GM18951 (cell line): Measurements from ENCODE around the gene SERGEF.

Experiments
- POLR2A ChIP-seq: IDR thresholded peaks from 4 replicates; pipeline ENCODE4 v1.6.1; 2011; ENCODE audit warnings: mild to moderate bottlenecking; ENCODE audit not compliant: insufficient read length, insufficient read depth; ENCODE audit errors: extremely low read depth
- in situ Hi-C: fragments of 300-500 bp; cut with MboI; formaldehyde crosslinking; loops from one replicate; pipeline ENCODE4 v1.12.0; 2022; ENCODE audit warnings: low sequenced_read_pairs, mixed read lengths, inconsistent platforms; ENCODE audit not compliant: unreplicated experiment

SERGEF gene

GRCh38 chr11:17951685-17952388, 61.0 kb downstream of the SERGEF start:
- no peak for TF ChIP-seq POLR2A
- in situ Hi-C loops, result no loop called here

- in situ Hi-C loops, result no loop called here
- no peak for TF ChIP-seq POLR2A
These were observed 62.2 kb downstream of the SERGEF start for GRCh38 chr11:17950644-17951043.

GRCh38 chr11:17948296-17948695, 64.6 kb downstream of the SERGEF start:
- TF ChIP-seq POLR2A, result no peak
- in situ Hi-C loops, result no loop called here

DNA sequence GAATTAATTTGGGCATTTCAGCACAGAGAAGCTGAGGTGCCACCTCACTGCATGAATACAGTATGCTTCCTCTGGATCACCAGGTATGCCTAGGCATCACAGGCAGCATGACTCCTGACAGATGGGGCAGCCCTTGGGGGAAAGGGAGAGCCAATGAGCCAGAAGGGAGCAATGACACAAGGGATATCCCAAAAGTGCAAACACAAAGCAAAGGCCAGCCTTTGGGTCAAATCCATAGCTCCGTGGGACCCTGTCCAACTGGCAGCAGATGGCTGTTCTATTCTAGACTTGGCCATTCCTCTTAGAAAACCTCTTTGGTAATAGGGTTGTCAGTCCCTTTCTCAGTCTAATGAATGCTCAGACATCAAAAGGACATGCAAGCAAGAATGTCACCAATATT, 73.3 kb downstream of the SERGEF start:
- in situ Hi-C loops, result no loop called here
- no peak for TF ChIP-seq POLR2A

GRCh38 chr11:17936790-17937189, 76.1 kb downstream of the SERGEF start:
- no peak for TF ChIP-seq POLR2A
- in situ Hi-C loops, result no loop called here

DNA sequence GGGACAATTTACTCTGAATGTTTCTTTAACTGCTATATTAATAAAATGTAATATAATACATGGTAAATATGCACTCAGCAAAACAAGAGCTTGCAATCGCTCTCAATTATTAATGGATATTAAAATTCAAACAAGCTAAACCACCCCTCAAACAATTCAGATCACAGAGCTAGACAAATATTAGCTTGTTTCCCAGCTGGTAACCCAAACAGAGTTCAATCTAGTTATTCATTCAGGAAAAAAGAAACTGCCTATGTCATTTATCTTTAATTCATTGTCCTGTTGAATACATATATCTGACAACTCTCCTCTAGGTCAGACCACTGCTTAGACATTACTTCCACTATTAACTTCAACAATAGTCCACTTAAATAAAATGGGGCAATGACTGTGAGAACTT, 78.7 kb downstream of the SERGEF start:
- no peak for TF ChIP-seq POLR2A
- in situ Hi-C loops, result no loop called here

GRCh38 chr11:17933708-17934107, 79.1 kb downstream of the SERGEF start:
- in situ Hi-C loops, result no loop called here
- no peak for TF ChIP-seq POLR2A

- in situ Hi-C loops, result no loop called here
- no peak for TF ChIP-seq POLR2A
These were observed 80.4 kb downstream of the SERGEF start for GRCh38 chr11:17932472-17932871.

- in situ Hi-C loops, result no loop called here
- TF ChIP-seq POLR2A, result no peak
These were observed 81.3 kb downstream of the SERGEF start for GRCh38 chr11:17931595-17931994.

DNA sequence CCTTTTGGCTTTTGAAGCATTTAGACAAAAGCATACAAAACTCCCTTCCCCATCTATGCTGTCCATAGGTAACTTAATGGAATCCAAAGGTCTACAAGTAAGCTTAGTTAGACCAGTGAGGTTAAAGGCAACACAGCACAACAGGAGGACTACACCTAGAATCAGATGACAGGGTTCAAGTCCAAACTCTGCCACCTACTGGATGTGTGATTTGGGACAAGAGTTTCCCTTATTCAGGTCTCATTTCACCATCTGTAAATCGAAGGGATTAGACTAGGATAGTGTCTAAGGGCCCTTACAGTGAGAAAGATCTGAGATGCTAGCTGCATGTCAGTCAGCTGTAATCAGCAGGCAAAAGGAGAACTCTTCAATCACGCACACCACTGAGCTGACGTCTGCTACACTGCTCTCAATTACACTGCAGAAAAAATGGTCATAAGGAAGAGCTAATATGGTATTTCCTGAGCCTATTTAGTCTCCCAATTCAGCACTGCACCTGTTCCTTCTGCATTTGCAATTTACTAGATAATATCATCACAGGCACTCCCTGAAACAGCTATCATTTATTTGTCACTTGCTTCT, 82.2 kb downstream of the SERGEF start:
- no peak for TF ChIP-seq POLR2A

DNA sequence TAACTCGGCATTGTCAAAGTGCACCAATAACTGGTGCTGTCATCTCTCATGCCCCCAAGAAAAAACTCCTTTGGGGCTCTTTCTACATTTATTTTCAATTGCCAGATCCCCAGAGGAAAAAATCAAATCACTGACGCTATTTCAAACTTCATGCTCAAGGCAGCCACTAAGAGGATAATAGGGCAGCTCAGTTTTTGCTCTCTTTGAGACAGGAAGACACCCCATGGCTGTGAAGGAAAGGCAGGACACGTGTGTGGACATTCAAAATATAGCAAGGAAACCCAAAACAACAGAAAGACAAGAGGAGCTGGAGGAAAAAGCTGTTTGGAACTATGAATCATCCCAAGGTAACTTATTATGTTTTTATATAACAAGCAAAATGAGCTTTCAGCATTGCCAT, 83.7 kb downstream of the SERGEF start:
- no peak for TF ChIP-seq POLR2A
- in situ Hi-C loops, result no loop called here

More for the DNA sequence above, 82.2 kb downstream of the SERGEF start:
- in situ Hi-C loops, result no loop called here

- in situ Hi-C loops, result no loop called here
- TF ChIP-seq POLR2A, result no peak
These were observed 85.0 kb downstream of the SERGEF start for GRCh38 chr11:17927681-17928343.

DNA sequence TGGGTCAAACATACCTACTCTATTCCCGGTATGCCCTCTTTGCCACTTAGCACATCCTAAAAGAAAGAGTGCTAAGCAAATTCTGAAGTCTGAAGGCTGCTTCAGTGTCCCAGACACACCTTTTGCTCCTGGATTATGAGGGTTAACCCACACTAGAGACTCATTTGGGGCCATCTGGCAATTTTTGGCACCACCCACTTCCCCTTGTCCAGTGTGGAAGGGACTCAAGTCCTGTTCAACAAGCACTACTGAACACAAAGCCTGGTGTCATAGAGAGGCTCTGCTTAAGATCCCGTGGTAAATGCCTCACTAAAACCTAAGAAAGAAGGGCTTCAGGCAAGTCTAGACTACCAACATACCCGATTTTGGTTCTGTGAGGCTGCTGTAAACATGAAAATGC, 85.8 kb downstream of the SERGEF start:
- TF ChIP-seq POLR2A, result no peak
- in situ Hi-C loops, result no loop called here

GRCh38 chr11:17924713-17925112, 88.1 kb downstream of the SERGEF start:
- in situ Hi-C loops, result no loop called here
- TF ChIP-seq POLR2A, result no peak

GRCh38 chr11:17923217-17923616, 89.6 kb downstream of the SERGEF start:
- in situ Hi-C loops, result no loop called here
- TF ChIP-seq POLR2A, result no peak

- in situ Hi-C loops, result no loop called here
- no peak for TF ChIP-seq POLR2A
These were observed 90.4 kb downstream of the SERGEF start for GRCh38 chr11:17922416-17922788.
